ENCODE data around the gene TARS2.

The TARS2 gene

DNA sequence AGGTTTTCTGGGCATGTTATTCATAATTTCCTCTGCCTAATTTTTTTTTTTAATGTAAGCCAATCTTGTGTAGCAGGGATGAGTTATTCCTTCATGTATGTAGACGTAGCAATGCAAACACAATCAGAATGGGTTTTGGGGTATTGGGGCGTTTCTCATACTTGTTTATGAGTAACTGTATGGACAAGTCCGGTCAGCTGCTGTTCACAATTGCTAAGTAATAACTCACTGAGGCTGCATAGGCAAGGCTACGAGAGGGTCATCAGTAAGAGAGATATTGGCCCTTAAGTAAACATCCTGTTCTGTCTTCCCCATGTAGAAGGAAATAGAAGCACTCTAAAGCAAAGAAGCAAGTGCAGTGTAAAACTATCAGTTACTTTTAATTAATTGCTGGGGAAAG lies 9.5 kb upstream of the TARS2 start:
- no peak for DNase-seq (ENCODE audit: low spot score)
- TF ChIP-seq, protein P1, sequence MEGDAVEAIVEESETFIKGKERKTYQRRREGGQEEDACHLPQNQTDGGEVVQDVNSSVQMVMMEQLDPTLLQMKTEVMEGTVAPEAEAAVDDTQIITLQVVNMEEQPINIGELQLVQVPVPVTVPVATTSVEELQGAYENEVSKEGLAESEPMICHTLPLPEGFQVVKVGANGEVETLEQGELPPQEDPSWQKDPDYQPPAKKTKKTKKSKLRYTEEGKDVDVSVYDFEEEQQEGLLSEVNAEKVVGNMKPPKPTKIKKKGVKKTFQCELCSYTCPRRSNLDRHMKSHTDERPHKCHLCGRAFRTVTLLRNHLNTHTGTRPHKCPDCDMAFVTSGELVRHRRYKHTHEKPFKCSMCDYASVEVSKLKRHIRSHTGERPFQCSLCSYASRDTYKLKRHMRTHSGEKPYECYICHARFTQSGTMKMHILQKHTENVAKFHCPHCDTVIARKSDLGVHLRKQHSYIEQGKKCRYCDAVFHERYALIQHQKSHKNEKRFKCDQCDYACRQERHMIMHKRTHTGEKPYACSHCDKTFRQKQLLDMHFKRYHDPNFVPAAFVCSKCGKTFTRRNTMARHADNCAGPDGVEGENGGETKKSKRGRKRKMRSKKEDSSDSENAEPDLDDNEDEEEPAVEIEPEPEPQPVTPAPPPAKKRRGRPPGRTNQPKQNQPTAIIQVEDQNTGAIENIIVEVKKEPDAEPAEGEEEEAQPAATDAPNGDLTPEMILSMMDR (IDR thresholded peaks at IDR 0.05; ENCODE audit: borderline replicate concordance, control extremely low read depth, extremely low read depth, insufficient read depth, missing control alignments): no peak
- in situ Hi-C loops (cut with MboI; ENCODE audit: low sequenced_read_pairs, unreplicated experiment): no loop called here

DNA sequence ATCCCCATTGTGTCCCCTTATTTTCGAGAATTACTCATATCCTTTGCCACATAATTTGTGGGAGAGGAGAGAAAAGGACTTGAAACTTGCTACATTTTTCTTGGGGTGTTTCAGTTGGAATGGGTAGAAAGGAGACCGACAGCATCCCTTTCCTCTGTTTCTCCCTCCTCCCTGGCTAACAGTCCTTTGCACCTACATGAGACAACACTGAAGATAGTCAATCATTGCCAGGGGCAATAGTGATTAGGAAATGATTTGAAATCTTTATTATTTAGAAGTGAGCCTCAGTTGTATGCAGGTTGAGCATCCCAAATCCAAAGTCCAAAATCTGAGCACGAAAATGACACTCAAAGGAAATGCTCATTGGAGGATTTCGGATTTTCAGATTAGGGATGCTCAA lies 7.8 kb upstream of the TARS2 start:
- in situ Hi-C loops (cut with MboI; ENCODE audit: low sequenced_read_pairs, unreplicated experiment): no loop called here
- TF ChIP-seq, protein P1 (IDR thresholded peaks at IDR 0.05; ENCODE audit: borderline replicate concordance, control extremely low read depth, extremely low read depth, insufficient read depth, missing control alignments): no peak
- DNase-seq (ENCODE audit: low spot score): no peak

DNA sequence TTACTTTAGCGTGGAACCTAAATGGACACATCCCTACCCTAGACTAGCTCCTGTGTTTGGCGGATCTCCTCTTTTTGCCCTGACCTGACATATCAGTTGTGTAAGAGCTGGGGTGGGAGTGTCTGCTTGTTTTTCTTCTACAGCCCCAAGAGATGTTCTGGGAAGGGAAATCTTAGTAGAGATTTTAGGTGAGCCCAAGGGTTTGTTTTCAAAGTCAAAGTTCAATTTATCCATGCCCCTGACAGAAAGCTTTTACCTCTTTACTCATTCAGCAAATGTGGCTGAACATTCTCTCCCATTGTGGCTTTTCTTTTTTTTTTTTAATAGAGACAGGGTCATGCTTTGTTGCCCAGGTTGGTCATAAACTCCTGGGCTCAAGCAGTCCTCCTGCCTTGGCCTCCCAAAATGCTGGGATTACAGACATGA lies 7.3 kb upstream of the TARS2 start:
- TF ChIP-seq, protein P1 (IDR thresholded peaks at IDR 0.05; ENCODE audit: borderline replicate concordance, control extremely low read depth, extremely low read depth, insufficient read depth, missing control alignments): no peak
- in situ Hi-C loops (cut with MboI; ENCODE audit: low sequenced_read_pairs, unreplicated experiment): no loop called here
- no peak for DNase-seq (ENCODE audit: low spot score)

- TF ChIP-seq, protein P1 (IDR thresholded peaks at IDR 0.05; ENCODE audit: borderline replicate concordance, control extremely low read depth, extremely low read depth, insufficient read depth, missing control alignments): no peak
- no peak for DNase-seq (ENCODE audit: low spot score)
- in situ Hi-C loops (cut with MboI; ENCODE audit: low sequenced_read_pairs, unreplicated experiment): no loop called here
Measured at GRCh38 chr1:150484431-150484830, 2.8 kb upstream of the TARS2 start.

GRCh38 chr1:150484861-150485260 lies 2.4 kb upstream of the TARS2 start:
- in situ Hi-C loops (cut with MboI; ENCODE audit: low sequenced_read_pairs, unreplicated experiment): no loop called here
- TF ChIP-seq, protein P1 (IDR thresholded peaks at IDR 0.05; ENCODE audit: borderline replicate concordance, control extremely low read depth, extremely low read depth, insufficient read depth, missing control alignments): no peak
- no peak for DNase-seq (ENCODE audit: low spot score)

DNA sequence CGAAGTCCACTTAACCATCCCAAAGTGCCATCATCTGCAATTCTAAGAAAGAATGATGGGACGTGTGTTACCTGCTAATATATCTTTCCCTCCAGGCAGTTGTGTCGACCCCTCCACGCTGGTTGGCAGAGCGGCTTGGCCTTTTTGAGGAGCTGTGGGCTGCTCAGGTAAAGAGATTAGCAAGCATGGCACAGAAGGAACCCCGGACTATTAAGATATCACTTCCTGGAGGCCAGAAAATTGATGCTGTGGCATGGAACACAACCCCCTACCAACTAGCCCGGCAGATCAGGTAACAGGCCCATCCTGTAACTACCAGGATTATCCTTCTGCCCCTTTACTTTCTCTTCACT lies 520 bp downstream of the TARS2 start:
- no peak for DNase-seq (ENCODE audit: low spot score)
- TF ChIP-seq, protein P1 (IDR thresholded peaks at IDR 0.05; ENCODE audit: borderline replicate concordance, control extremely low read depth, extremely low read depth, insufficient read depth, missing control alignments): no peak
- in situ Hi-C loops (cut with MboI; ENCODE audit: low sequenced_read_pairs, unreplicated experiment): no loop called here

GRCh38 chr1:150493175-150493574 lies 6.0 kb downstream of the TARS2 start:
- TF ChIP-seq, protein P1 (IDR thresholded peaks at IDR 0.05; ENCODE audit: borderline replicate concordance, control extremely low read depth, extremely low read depth, insufficient read depth, missing control alignments): no peak

More at GRCh38 chr1:150493175-150493574, 6.0 kb downstream of the TARS2 start:
- no peak for DNase-seq (ENCODE audit: low spot score)
- in situ Hi-C loops (cut with MboI; ENCODE audit: low sequenced_read_pairs, unreplicated experiment): no loop called here
